KOPT-K1 (cell line): ENCODE results near the gene KCNAB1.
"Not testable (repeated sequence)": the region's sequence is repeated elsewhere in the genome, so short reads cannot be mapped to it uniquely, and the experiment has no call there.

ENCODE experiments used
- H3K27ac ChIP-seq: fragments of 200-600 bp; sonication (generic); 2 replicates; pipeline ENCODE4 v1.5.1; 2016; ENCODE audit warnings: antibody characterized with exemption, mild to moderate bottlenecking, low read depth, low read length; ENCODE audit not compliant: poor library complexity, severe bottlenecking
- H3K36me3 ChIP-seq: fragments of 200-600 bp; sonication (generic); 2 replicates; pipeline ENCODE4 v1.5.1; 2017; ENCODE audit warnings: antibody characterized with exemption, mild to moderate bottlenecking, low read length, moderate library complexity; ENCODE audit not compliant: insufficient read depth
- H3K9me3 ChIP-seq: fragments of 200-600 bp; sonication (generic); 2 replicates; pipeline ENCODE4 v1.5.1; 2017; ENCODE audit warnings: antibody characterized with exemption, low read length, mild to moderate bottlenecking; ENCODE audit not compliant: insufficient read depth, poor library complexity, severe bottlenecking

The KCNAB1 gene

GRCh38 chr3:156120528-156121251 is at the start of gene KCNAB1:
TSS of gene KCNAB1 (plus strand) at chr3:156120578.
- Histone ChIP-seq H3K27ac (no peak within 1 kb of the TSS), H3K9me3 (no peaks in the 10 kb centered on the region), H3K36me3 (no peaks in the 10 kb centered on the region)

GRCh38 chr3:156071031-156071430 is 49.3 kb upstream of the KCNAB1 start:
- Histone ChIP-seq H3K36me3 (no peaks in the 10 kb centered on the region), H3K27ac (no peak overlapping the region), H3K9me3 (no peaks in the 10 kb centered on the region)

GRCh38 chr3:156072950-156073657 is 47.3 kb upstream of the KCNAB1 start:
- not testable (repeated sequence) for H3K27ac ChIP-seq, H3K9me3 ChIP-seq, H3K36me3 ChIP-seq

- Histone ChIP-seq H3K9me3 (no peaks in the 10 kb centered on the region), H3K27ac (no peak overlapping the region), H3K36me3 (no peaks in the 10 kb centered on the region)
Measured at GRCh38 chr3:156090126-156090525, 30.3 kb upstream of the KCNAB1 start.

GRCh38 chr3:156093964-156094363 is 26.4 kb upstream of the KCNAB1 start:
- H3K27ac ChIP-seq, result no peak overlapping the region
- no peaks in the 10 kb centered on the region for H3K9me3 ChIP-seq
- no peaks in the 10 kb centered on the region for H3K36me3 ChIP-seq

- no peaks in the 10 kb centered on the region for H3K36me3 ChIP-seq
- H3K9me3 ChIP-seq, result no peaks in the 10 kb centered on the region
- no peak overlapping the region for H3K27ac ChIP-seq
Measured at GRCh38 chr3:156094391-156094790, 26.0 kb upstream of the KCNAB1 start.

- not testable (repeated sequence) for H3K36me3 ChIP-seq, H3K27ac ChIP-seq, H3K9me3 ChIP-seq
Measured at GRCh38 chr3:156095652-156096051, 24.7 kb upstream of the KCNAB1 start.

- no peaks in the 10 kb centered on the region for H3K9me3 ChIP-seq
Measured at GRCh38 chr3:156098437-156099035, 21.8 kb upstream of the KCNAB1 start.

GRCh38 chr3:156099348-156099747 is 21.0 kb upstream of the KCNAB1 start:
- H3K9me3 ChIP-seq, H3K36me3 ChIP-seq, H3K27ac ChIP-seq: not testable (repeated sequence)

More at GRCh38 chr3:156098437-156099035, 21.8 kb upstream of the KCNAB1 start:
- Histone ChIP-seq H3K27ac (no peak overlapping the region), H3K36me3 (no peaks in the 10 kb centered on the region)

GRCh38 chr3:156099984-156100383 is 20.4 kb upstream of the KCNAB1 start:
- H3K36me3 ChIP-seq, H3K27ac ChIP-seq, H3K9me3 ChIP-seq: not testable (repeated sequence)

- no peaks in the 10 kb centered on the region for H3K36me3 ChIP-seq
- no peak overlapping the region for H3K27ac ChIP-seq
Measured at GRCh38 chr3:156102267-156102931, 18.0 kb upstream of the KCNAB1 start.

GRCh38 chr3:156106721-156107373 is 13.5 kb upstream of the KCNAB1 start:
- Histone ChIP-seq H3K9me3 (no peaks in the 10 kb centered on the region), H3K36me3 (no peaks in the 10 kb centered on the region)

More at GRCh38 chr3:156102267-156102931, 18.0 kb upstream of the KCNAB1 start:
- H3K9me3 ChIP-seq, result no peaks in the 10 kb centered on the region

GRCh38 chr3:156107504-156107903 is 12.9 kb upstream of the KCNAB1 start:
- no peak overlapping the region for H3K27ac ChIP-seq
- H3K9me3 ChIP-seq, result no peaks in the 10 kb centered on the region
- no peaks in the 10 kb centered on the region for H3K36me3 ChIP-seq

More at GRCh38 chr3:156106721-156107373, 13.5 kb upstream of the KCNAB1 start:
- no peak overlapping the region for H3K27ac ChIP-seq

- H3K9me3 ChIP-seq, result no peaks in the 10 kb centered on the region
- H3K27ac ChIP-seq, result no peak overlapping the region
- H3K36me3 ChIP-seq, result no peaks in the 10 kb centered on the region
Measured at GRCh38 chr3:156108616-156109015, 11.8 kb upstream of the KCNAB1 start.

GRCh38 chr3:156109989-156110388 is 10.4 kb upstream of the KCNAB1 start:
- Histone ChIP-seq H3K36me3 (no peaks in the 10 kb centered on the region), H3K9me3 (no peaks in the 10 kb centered on the region), H3K27ac (no peak overlapping the region)
